HCT116 (cell line): ENCODE measurements around the gene PMF1. TPM values are rescaled to one million over a fixed set of nuclear protein-coding genes. Genes with fewer than 3 reads are reported as not detected.
A peak's percentile ranks its signal among the peaks of the same experiment; 100 is the strongest.

Experiments used
- ATAC-seq: fragments of 200-7000 bp; cut with Tn5 transposase; 2 replicates; pipeline ENCODE4 v1.9.1; 2020; ENCODE audit warnings: mild to moderate bottlenecking, moderate library complexity
- Bru-seq: library from RNA; stranded (reverse); fragments of 400-500 nt; gene quantifications from one replicate; lab custom pipeline; 2021; lab: Mats Ljungman, UMichigan
- BruChase-seq, 2 experiments: library from RNA; stranded (reverse); fragments of 400-500 nt; gene quantifications; one replicate each; lab custom pipeline; 2021; lab: Mats Ljungman, UMichigan
- BruUV-seq: library from RNA; stranded (reverse); fragments of 400-500 nt; replicated peaks from 2 replicates; lab custom pipeline; 2021; lab: Mats Ljungman, UMichigan
- CTCF ChIA-PET: fragments of 300-600 bp; sonication (Branson Sonifier 250); formaldehyde crosslinking; loops from one replicate; lab custom pipeline; 2021; ENCODE audit warnings: antibody characterized with exemption; lab: Charles Lee
- POLR2A ChIA-PET: fragments of 300-600, 350-600 bp; sonication (Branson Sonifier 250); formaldehyde crosslinking; loops from one replicate; lab custom pipeline; 2021; ENCODE audit warnings: antibody characterized with exemption; lab: Charles Lee
- RAD21 ChIA-PET, 2 experiments: fragments of 300-600 bp; sonication (Branson Sonifier 250); formaldehyde crosslinking; loops; one replicate each; lab custom pipeline; 2023; ENCODE audit warnings: low total read pairs in 2 of 2; ENCODE audit not compliant: uncharacterized antibody in 2 of 2, unreplicated experiment in 2 of 2, low non-redundant PET in 1 of 2; lab: Charles Lee
- DNase-seq: peaks from one replicate; pipeline ENCODE4 v3.0.0-alpha.2; 2010; ENCODE audit warnings: low read depth, low spot score
- H2AFZ ChIP-seq: fragments of 200-600 bp; shearing (Covaris generic), sonication (generic); 2 replicates; pipeline ENCODE4 v1.6.1; 2017; ENCODE audit warnings: low read depth, mixed run types, mixed read lengths, antibody characterized with exemption, low read length; ENCODE audit not compliant: poor library complexity, severe bottlenecking
- H3K27ac ChIP-seq: 2 replicates; pipeline ENCODE4 v1.5.1; 2012; ENCODE audit warnings: low read depth, low read length
- H3K27me3 ChIP-seq: fragments of 200-600 bp; sonication (generic); 2 replicates; pipeline ENCODE4 v1.6.1; 2016; ENCODE audit warnings: mixed run types, low read length, mixed read lengths; ENCODE audit not compliant: insufficient read depth
- H3K36me3 ChIP-seq, 2 experiments: fragments of 200-500 bp in 1 of 2; fragments of 200-600 bp in 1 of 2; sonication (Bioruptor generic) in 1 of 2; sonication (generic) in 1 of 2; 2 replicates each; pipeline versions ENCODE4 v1.5.1 to v1.6.1; 2014 to 2016; ENCODE audit warnings: low read length in 2 of 2, inconsistent platforms in 1 of 2, mixed read lengths in 1 of 2, mixed run types in 1 of 2; ENCODE audit not compliant: insufficient read depth in 2 of 2, control insufficient read depth in 1 of 2
- H3K4me1 ChIP-seq, 2 experiments: fragments of 200-600 bp in 1 of 2; sonication (generic) in 1 of 2; 2 replicates each; pipeline versions ENCODE4 v1.5.1 to v1.6.1; 2012 to 2017; ENCODE audit warnings: low read length in 2 of 2, inconsistent platforms in 1 of 2, mild to moderate bottlenecking in 1 of 2, mixed read lengths in 1 of 2, mixed run types in 1 of 2, moderate library complexity in 1 of 2; ENCODE audit not compliant: insufficient read depth in 2 of 2, control insufficient read depth in 1 of 2
- H3K4me2 ChIP-seq: fragments of 200-600 bp; sonication (generic); 2 replicates; pipeline ENCODE4 v1.6.1; 2017; ENCODE audit warnings: mixed run types, low read length, mixed read lengths
- H3K4me3 ChIP-seq, 2 experiments: fragments of 200-600 bp in 1 of 2; sonication (generic) in 1 of 2; replicated peaks in 1 of 2; 2 replicates each; pipeline ENCODE4 v1.5.1; 2011 to 2016; ENCODE audit warnings: low read length in 2 of 2, control low read depth in 1 of 2, low read depth in 1 of 2, mild to moderate bottlenecking in 1 of 2, mixed read lengths in 1 of 2, mixed run types in 1 of 2
- H3K79me2 ChIP-seq: fragments of 200-600 bp; sonication (generic); 2 replicates; pipeline ENCODE4 v1.6.1; 2017; ENCODE audit warnings: mild to moderate bottlenecking, mixed run types, low read length, moderate library complexity, mixed read lengths; ENCODE audit not compliant: insufficient read depth
- H3K9ac ChIP-seq: fragments of 200-600 bp; sonication (generic); 2 replicates; pipeline ENCODE4 v1.6.1; 2016; ENCODE audit warnings: low read length, mixed read lengths
- H3K9me2 ChIP-seq: fragments of 200-600 bp; sonication (generic), shearing (Covaris generic); 2 replicates; pipeline ENCODE4 v1.6.1; 2017; ENCODE audit warnings: mixed run types, mild to moderate bottlenecking, moderate library complexity; ENCODE audit not compliant: insufficient read depth
- H3K9me3 ChIP-seq, 2 experiments: fragments of 200-500 bp in 1 of 2; fragments of 200-600 bp in 1 of 2; sonication (Bioruptor generic) in 1 of 2; sonication (generic) in 1 of 2; 2 replicates each; pipeline ENCODE4 v1.6.1; 2014 to 2017; ENCODE audit warnings: low read length in 2 of 2, mixed read lengths in 2 of 2, inconsistent platforms in 1 of 2, low read depth in 1 of 2, mild to moderate bottlenecking in 1 of 2, mixed run types in 1 of 2, moderate library complexity in 1 of 2; ENCODE audit not compliant: control insufficient read depth in 1 of 2, insufficient read depth in 1 of 2
- H4K20me1 ChIP-seq: fragments of 200-600 bp; sonication (generic), shearing (Covaris generic); 2 replicates; pipeline ENCODE4 v1.6.1; 2017; ENCODE audit warnings: mixed run types, mild to moderate bottlenecking, moderate library complexity; ENCODE audit not compliant: insufficient read depth
- CBX3 ChIP-seq: IDR thresholded peaks from 2 replicates; pipeline ENCODE4 v1.6.1; 2012; ENCODE audit warnings: low read depth
- EGR1 ChIP-seq: IDR thresholded peaks from 2 replicates; pipeline ENCODE4 v1.6.1; 2012; ENCODE audit warnings: low read depth
- ELF1 ChIP-seq: IDR thresholded peaks from 2 replicates; pipeline ENCODE4 v1.6.1; 2012; ENCODE audit warnings: low read depth, borderline replicate concordance
- FOSL1 ChIP-seq: IDR thresholded peaks from 2 replicates; pipeline ENCODE4 v1.6.1; 2012; ENCODE audit warnings: low read depth
- JUND ChIP-seq: IDR thresholded peaks from 2 replicates; pipeline ENCODE4 v1.6.1; 2012
- POLR2A ChIP-seq: IDR thresholded peaks from 2 replicates; pipeline ENCODE4 v1.7.0; 2011; ENCODE audit warnings: borderline replicate concordance; ENCODE audit not compliant: insufficient read depth, insufficient read length; ENCODE audit errors: extremely low read depth
- POLR2AphosphoS5 ChIP-seq: IDR thresholded peaks from 2 replicates; pipeline ENCODE4 v1.6.1; 2011; ENCODE audit warnings: mild to moderate bottlenecking, low read depth, low read length, moderate library complexity
- SIN3A ChIP-seq: IDR thresholded peaks from 2 replicates; pipeline ENCODE4 v1.6.1; 2012; ENCODE audit warnings: low read depth
- SP1 ChIP-seq: IDR thresholded peaks from 2 replicates; pipeline ENCODE4 v1.6.1; 2012; ENCODE audit warnings: low read depth
- TCF7L2 ChIP-seq: IDR thresholded peaks from 2 replicates; pipeline ENCODE4 v1.7.0; 2011; ENCODE audit warnings: borderline replicate concordance, inconsistent platforms; ENCODE audit not compliant: insufficient read depth, insufficient read length; ENCODE audit errors: extremely low read depth
- YY1 ChIP-seq: IDR thresholded peaks from 2 replicates; pipeline ENCODE4 v1.6.1; 2011; ENCODE audit warnings: low read length, low read depth, moderate library complexity, mild to moderate bottlenecking; ENCODE audit not compliant: insufficient replicate concordance; ENCODE audit errors: extremely low read depth
- ZFX ChIP-seq: fragments of 450-650 bp; IDR thresholded peaks from 2 replicates; pipeline ENCODE4 v1.6.1; 2017
- ZNF274 ChIP-seq: fragments of 200-500 bp; sonication (Bioruptor generic); IDR thresholded peaks from 2 replicates; pipeline ENCODE4 v1.6.1; 2014; ENCODE audit warnings: mild to moderate bottlenecking, low read depth, low read length, inconsistent platforms
- intact Hi-C: fragments of 100-400 bp; cut with micrococcal nuclease; formaldehyde crosslinking; loops from 2 replicates; pipeline ENCODE4 v1.10.0; 2022
- long read RNA-seq: library from polyadenylated mRNA; unstranded; transcript quantifications from one replicate; pipeline ENCODE4 v2.0.0, GENCODE V29; 2021; ENCODE audit not compliant: unreplicated experiment
- polyA plus RNA-seq: library from polyadenylated mRNA; unstranded; fragments of >200 nt; gene quantifications from 2 replicates; pipeline ENCODE4 v1.2.1, GENCODE V29; 2012; ENCODE audit warnings: missing spikeins
- total RNA-seq: library from RNA; stranded (reverse); gene quantifications from one replicate; pipeline ENCODE4 v1.2.1, GENCODE V29; 2021; ENCODE audit not compliant: unreplicated experiment
- TF ChIP-seq, protein P1 (sequence below): IDR thresholded peaks from 2 replicates; pipeline ENCODE4 v1.6.1; 2012
- TF ChIP-seq, protein P2 (sequence below): IDR thresholded peaks from 2 replicates; pipeline ENCODE4 v1.6.1; 2012; ENCODE audit warnings: low read depth
- TF ChIP-seq, protein P3 (sequence below): IDR thresholded peaks from 2 replicates; pipeline ENCODE4 v1.6.1; 2011; ENCODE audit warnings: mild to moderate bottlenecking, low read length, moderate library complexity; ENCODE audit not compliant: insufficient replicate concordance; ENCODE audit errors: extremely low read depth

PMF1 gene, protein sequence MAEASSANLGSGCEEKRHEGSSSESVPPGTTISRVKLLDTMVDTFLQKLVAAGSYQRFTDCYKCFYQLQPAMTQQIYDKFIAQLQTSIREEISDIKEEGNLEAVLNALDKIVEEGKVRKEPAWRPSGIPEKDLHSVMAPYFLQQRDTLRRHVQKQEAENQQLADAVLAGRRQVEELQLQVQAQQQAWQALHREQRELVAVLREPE
- 52.6 TPM for total RNA-seq
- 47.2 and 55.5 TPM in 2 replicates for polyA plus RNA-seq
- Bru-seq, nascent RNA: percentile 72 among the genes with signal in this experiment
- BruChase-seq, experiment 1, labeled RNA remaining after a 6-hour chase: percentile 95 among the genes with signal in this experiment
- percentile 88 among the genes with signal in this experiment for BruChase-seq, experiment 2, labeled RNA remaining after a 2-hour chase
- long read RNA-seq, transcript PMF1-202 (5 exons, 1,068 nt): major isoform, 32 of 35 reads
- long read RNA-seq, partial matches to known transcripts: 1 of 35 reads
- long read RNA-seq, other reads (novel, unspliced or antisense): 2 of 35 reads

DNA sequence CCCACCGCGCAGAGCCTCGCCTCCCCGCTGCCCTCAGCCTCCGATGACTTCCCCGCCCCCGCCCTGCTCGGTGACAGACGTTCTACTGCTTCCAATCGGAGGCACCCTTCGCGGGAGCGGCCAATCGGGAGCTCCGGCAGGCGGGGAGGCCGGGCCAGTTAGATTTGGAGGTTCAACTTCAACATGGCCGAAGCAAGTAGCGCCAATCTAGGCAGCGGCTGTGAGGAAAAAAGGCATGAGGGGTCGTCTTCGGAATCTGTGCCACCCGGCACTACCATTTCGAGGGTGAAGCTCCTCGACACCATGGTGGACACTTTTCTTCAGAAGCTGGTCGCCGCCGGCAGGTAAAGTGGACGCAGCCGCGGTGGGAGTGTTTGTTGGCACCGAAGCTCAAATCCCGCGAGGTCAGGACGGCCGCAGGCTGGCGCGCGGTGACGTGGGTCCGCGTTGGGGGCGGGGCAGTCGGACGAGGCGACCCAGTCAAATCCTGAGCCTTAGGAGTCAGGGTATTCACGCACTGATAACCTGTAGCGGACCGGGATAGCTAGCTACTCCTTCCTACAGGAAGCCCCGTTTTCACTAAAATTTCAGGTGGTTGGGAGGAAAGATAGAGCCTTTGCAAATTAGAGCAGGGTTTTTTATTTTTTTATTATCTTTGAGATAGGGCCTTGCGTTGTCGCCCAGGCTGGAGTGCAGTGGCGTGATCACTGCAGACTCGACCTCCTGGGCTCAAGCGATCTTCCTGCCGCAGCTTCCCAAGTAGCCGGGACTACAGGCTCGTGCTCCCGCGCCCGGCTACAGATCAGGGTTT lies at the start of gene PMF1:
TSS of gene PMF1 (plus strand) at position 175 of the 811 bp plus-strand sequence. CDS start at position 184, 9 bp downstream.
- RAD21 ChIA-PET: interaction anchor here in 1 of 2 experiments (0.6 to 0.7 kb wide), 2 partner anchors 67 to 250 kb away, joined by 3 to 4 read pairs; no protein-coding TSS in a partner anchor

More for the DNA sequence above, at the start of gene PMF1:
- Histone ChIP-seq H3K4me3 (peak within 1 kb of the TSS; percentile 85 to 96), H3K27me3 (no peaks in the 10 kb centered on the region), H4K20me1 (no peaks in the 10 kb centered on the region), H3K4me1 (peaks cover 10 to 21% of the 10 kb centered on the region in 2 experiments), H3K4me2 (peak within 1 kb of the TSS; percentile 99), H2AFZ (peak within 1 kb of the TSS; percentile 59), H3K9me2 (no peaks in the 10 kb centered on the region), H3K9me3 (no peaks in the 10 kb centered on the region), H3K36me3 (peaks cover 0 to 3% of the 10 kb centered on the region in 2 experiments; a peak in 1 of 4 replicates), H3K9ac (peak within 1 kb of the TSS; percentile 94), H3K27ac (peak within 1 kb of the TSS; percentile 75), H3K79me2 (peaks cover 31% of the 10 kb centered on the region)
- ChIA-PET POLR2A (interaction anchor here (0.6 to 2.6 kb wide), 15 partner anchors 9 to 321 kb away, joined by 3 to 25 read pairs (median 4); partner anchors contain the start of genes SLC25A44 and SMG5), CTCF (interaction anchor here (0.8 to 3.1 kb wide), 8 partner anchors 11 to 130 kb away, joined by 3 to 45 read pairs (median 3); partner anchors contain the start of genes MEX3A and SLC25A44)
- ATAC-seq: peak; percentile 95
- DNase-seq: peak; percentile 91
- intact Hi-C loops: no loop called here
- TF ChIP-seq EGR1 (peak; percentile 93), POLR2A (peak; percentile 78), SIN3A (peak; percentile 75), ZFX (no peak), YY1 (peak; percentile 90), POLR2AphosphoS5 (peak; percentile 87), ELF1 (no peak), JUND (no peak), ZNF274 (no peak), TCF7L2 (no peak), CBX3 (no peak), SP1 (peak; percentile 94), FOSL1 (no peak)
- TF ChIP-seq, protein P1, sequence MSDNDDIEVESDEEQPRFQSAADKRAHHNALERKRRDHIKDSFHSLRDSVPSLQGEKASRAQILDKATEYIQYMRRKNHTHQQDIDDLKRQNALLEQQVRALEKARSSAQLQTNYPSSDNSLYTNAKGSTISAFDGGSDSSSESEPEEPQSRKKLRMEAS: peak; percentile 74
- TF ChIP-seq, protein P2, sequence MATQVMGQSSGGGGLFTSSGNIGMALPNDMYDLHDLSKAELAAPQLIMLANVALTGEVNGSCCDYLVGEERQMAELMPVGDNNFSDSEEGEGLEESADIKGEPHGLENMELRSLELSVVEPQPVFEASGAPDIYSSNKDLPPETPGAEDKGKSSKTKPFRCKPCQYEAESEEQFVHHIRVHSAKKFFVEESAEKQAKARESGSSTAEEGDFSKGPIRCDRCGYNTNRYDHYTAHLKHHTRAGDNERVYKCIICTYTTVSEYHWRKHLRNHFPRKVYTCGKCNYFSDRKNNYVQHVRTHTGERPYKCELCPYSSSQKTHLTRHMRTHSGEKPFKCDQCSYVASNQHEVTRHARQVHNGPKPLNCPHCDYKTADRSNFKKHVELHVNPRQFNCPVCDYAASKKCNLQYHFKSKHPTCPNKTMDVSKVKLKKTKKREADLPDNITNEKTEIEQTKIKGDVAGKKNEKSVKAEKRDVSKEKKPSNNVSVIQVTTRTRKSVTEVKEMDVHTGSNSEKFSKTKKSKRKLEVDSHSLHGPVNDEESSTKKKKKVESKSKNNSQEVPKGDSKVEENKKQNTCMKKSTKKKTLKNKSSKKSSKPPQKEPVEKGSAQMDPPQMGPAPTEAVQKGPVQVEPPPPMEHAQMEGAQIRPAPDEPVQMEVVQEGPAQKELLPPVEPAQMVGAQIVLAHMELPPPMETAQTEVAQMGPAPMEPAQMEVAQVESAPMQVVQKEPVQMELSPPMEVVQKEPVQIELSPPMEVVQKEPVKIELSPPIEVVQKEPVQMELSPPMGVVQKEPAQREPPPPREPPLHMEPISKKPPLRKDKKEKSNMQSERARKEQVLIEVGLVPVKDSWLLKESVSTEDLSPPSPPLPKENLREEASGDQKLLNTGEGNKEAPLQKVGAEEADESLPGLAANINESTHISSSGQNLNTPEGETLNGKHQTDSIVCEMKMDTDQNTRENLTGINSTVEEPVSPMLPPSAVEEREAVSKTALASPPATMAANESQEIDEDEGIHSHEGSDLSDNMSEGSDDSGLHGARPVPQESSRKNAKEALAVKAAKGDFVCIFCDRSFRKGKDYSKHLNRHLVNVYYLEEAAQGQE: no peak
- TF ChIP-seq, protein P3, sequence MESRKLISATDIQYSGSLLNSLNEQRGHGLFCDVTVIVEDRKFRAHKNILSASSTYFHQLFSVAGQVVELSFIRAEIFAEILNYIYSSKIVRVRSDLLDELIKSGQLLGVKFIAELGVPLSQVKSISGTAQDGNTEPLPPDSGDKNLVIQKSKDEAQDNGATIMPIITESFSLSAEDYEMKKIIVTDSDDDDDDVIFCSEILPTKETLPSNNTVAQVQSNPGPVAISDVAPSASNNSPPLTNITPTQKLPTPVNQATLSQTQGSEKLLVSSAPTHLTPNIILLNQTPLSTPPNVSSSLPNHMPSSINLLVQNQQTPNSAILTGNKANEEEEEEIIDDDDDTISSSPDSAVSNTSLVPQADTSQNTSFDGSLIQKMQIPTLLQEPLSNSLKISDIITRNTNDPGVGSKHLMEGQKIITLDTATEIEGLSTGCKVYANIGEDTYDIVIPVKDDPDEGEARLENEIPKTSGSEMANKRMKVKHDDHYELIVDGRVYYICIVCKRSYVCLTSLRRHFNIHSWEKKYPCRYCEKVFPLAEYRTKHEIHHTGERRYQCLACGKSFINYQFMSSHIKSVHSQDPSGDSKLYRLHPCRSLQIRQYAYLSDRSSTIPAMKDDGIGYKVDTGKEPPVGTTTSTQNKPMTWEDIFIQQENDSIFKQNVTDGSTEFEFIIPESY: peak; percentile 94
- BruUV-seq: TSS peak; percentile 85
